ENCODE results near the gene RPP30.

RPP30 gene

DNA sequence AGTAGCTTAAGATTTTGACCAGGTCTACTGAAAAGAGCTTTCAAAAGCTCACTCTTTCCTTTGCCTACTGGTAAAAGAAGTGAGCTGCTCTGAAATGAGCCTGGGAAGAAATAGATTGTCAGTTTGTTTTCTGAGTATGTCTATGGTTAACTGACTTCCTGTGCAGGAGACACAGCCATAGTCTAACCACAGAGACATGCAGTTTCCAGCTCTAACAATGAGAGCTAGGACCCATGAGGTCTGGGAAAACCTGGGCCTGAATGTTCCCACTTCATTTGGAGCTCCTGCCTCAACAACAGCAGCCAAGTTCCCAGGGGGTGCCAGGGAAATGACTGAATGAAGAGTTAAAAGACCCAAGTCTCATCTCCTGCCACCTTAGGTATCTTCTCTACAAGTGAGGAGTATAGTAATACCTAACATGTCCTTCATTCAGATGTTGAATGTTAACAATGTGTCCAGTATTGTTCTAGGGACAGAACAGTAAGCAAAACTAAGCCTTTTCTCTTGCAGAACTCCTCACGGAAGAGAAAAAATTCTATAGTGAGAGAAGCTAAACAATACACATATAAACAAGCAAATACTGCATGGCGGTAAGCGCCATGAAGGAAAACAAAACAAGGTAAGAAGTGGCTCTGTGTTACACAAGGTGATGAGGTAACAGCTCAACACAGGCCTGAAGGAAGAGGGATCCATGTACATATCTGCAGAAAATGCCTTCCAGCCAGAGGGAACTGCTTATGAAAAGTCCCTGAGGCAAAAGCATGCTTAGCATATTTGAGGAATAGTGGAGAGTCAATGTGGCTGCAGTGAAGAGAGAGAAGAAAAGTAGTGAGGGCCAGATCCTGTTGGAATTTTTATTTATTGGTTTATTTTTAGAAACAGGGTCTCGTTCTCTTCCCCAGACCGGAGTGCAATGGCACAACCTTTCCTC is 75.5 kb downstream of the RPP30 start:
- DNase-seq, result no peak
